EH (cell line): Measurements from ENCODE around the gene CCDC167.

Source experiments
- DNase-seq: peaks from one replicate; pipeline ENCODE4 v3.0.0-alpha.2; 2015; ENCODE audit warnings: low read depth

Gene CCDC167

DNA sequence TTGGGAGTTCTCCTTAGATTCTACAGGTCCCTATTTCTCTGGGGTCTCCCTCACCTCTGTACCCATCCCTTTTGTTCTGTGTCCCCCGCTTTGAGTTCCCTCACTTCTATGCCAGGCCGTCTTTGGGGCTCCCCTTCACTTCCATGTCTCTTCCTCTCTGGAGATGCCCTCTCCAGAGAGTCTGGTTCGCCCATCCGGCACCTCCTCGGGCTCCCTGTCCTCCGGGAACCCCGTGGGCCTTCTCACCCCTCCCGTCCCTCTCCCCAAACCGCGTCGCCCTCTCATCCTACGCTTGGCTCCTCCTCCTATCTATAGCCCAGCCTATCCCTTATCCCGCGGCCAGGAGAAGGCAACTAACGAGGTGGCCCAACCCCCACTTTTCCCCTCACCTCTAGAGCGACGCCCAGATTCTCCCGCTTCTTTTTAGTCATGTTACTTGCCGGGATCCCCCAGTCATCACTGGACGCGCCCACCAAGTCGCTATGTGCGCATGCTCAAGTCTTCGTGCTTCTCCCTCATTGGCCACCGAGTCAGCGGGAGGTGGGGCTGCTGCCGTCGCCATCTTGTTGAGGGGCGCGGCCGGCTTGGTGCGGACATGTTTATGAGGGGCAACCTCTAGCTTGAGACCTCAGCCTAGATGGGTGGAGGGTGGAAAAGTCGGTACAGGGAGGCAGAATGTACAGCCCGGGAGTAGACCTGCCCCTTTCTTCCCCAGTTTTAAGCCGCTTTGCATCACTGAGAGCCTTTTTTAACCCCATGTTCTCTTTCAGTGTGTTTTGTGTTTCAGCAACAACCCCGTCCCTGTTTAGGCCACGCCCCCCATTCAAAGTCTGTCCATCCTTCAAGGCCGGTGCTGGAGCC, at the start of gene CCDC167:
Gene CCDC167, minus strand, starts transcription at position 461 of the 861 bp plus-strand sequence. Its CDS starts 30 bp downstream, at position 431.
- DNase-seq: peak; percentile 97

DNA sequence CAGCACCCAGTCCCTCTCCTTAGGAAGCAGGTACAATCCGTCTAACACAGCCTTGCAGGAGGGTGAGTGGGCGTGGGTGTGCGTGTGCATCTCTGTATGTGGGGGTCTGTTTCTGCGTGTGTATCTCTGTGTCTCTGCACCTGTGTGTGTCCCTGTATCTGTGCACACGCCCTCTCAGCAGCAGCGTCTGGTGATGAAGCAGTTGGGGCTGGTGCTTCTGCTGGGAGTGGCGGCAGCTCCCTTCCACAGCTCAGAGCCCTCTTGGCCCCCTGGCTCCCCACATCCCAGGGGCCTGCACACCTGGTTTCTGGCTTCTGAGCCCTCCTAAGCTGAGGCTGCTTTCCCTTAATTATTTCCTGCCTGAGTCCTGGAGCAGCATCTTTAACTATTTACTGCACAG, 49.5 kb upstream of the CCDC167 start:
- DNase-seq: no peak

DNA sequence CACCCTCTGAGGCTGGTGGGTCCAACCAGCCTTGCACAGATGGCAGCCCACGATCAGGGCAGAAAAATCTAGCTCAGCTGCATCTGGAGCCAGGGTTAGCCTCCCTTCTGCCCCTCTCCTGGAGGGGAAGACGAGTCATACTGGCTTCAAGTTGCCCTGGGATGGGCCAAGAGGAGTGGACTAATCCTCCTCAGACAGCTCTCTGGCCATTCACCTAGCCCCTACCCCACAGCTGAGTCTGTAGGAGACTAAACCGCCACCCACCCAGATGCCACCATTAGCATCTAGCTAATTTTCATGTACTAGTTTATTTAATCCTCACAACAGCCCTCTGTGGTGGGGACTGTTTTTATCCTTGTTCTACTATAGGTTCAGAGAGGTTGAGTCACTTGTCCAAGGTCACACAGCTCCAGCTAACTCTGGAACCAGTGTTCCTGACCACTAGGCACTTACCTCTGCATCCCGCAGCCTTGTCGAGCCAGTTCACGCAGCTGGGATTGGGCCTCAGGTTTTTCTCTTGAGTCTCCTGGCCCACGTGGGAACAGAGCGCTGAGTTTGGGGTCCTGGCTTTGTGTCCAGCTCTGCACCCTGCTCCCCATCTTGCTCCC, 48.5 kb upstream of the CCDC167 start:
- DNase-seq: peak; percentile 40

DNA sequence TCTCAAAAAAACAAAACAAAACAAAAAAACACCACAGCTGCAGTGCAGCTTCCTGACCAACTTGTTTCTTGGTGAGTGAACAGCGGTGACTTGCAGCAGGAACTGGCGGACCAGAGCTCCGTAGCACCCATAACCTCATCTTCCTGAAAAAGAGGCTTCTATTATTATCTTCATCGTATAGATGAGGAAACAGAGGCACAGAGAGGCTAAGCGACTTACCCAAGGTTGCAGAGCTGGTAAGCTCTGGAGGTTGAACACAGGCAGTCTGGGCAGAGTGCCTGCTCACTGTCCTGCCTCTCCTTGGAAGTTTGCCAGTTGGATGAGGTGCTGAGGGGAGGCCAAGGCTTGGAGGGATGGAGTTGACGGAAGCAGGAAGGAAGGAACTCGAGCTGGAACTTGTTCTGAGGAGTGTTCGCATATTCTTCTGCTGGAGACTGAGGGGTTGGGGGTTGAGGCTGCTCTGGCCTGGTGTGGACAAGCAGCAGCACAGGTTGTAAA, 47.9 kb upstream of the CCDC167 start:
- DNase-seq: peak; percentile 70

DNA sequence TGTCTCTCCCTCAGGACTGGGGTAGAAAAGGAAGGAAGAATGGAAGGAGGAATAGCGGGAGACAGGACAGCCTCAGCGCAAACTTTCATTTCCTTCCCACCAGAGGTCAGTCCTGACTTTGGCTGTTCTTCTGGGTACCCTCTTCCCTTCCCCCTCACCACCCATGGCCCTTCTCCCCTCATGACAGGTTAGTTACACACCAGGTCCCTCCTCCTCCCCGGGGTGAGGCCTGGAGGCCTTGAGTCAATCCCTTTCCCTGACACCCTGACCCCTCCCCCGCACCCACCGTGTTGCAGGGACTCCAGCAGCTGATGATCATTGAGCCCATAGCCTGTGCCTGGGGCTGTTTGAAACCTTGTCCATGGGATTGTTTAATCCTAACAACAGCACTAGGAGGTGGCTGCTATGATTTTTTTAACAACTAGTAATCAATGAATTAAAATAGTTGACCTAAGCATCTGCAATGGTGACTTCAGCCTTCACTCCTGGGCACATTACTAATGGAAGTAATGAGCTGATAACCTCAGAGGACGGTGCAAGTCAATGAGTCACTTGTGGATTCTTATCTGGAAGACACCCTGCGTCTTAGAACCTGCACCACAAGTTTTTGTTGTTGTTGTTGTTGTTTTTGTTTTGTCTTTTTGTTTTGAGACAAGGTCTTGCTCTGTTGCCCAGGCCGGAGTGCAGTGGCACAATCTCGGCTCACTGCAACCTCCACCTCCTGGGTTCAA, 46.6 kb upstream of the CCDC167 start:
- DNase-seq: no peak

DNA sequence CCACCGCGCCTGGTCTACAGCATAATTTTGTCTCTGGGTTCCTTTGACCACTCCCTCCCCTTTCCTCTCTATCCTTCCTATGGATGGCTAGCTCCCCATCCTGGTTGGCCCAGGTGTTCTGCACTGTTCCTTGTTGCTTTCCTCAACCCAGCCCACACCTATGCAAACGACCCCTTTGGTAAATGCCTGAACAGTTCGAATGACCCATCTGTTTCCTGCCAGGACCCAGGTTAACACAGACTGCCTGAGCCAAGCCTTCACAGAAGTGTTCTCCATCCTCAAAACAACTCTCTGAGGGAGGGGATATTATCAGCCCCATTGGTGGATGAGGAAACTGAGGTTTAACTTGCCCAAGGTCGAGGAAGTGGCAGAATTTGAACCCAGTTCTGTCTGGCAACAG, 44.8 kb upstream of the CCDC167 start:
- no peak for DNase-seq

DNA sequence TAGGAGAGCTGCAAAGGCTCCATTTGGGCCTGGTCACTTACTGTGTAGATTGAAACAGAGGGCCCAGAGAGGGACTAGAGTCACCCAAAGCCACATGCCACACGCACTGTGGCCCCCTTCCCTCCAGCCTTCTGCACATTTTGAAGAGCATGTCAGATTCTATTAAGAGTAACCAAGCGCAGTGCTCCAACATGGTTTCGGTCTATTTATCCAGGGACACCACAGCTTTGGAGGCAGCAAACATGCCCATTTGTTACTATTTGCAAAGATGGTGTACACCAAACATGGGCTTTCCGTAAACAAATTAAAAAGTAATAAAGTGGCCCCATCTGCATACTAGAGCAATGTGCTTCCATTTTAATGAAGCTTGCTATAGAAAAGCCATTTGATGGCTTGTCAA, 43.7 kb upstream of the CCDC167 start:
- DNase-seq: no peak

DNA sequence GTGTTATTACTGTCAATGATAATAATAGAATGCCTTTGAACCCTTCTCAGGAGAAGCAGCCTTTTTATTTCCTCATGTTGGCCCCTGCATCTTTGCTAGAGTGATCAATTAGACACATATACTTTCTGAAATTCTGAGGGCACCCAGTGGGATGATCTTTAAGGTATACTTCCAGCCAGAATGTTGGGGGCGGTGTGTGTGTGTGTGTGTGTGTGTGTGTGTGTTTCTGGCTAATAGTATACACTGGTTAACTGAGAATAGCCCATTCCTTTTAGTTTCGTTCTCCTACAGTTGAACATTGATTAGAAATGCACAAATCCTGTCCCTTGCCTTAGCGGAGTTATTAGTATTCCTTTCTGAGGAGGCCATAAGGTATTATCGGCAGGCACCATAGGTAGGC, 41.7 kb upstream of the CCDC167 start:
- DNase-seq: no peak

DNA sequence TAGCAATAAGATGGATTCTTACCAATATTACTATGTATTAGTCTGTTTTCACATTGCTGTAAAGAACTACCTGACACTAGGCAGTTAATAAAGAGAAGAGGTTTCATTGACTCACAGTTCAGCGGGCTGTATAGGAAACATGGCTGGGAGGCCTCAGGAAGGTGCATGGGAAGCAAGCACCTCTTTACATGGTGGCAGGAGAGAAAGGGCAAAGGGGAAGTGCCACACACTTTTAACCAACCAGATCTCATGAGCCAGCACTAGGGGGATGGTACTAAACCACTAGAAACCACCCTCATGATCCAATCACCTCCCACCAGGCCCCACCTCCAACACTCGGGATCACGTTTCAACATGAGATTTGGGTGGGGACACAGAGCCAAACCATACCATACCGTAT, 40.7 kb upstream of the CCDC167 start:
- no peak for DNase-seq

DNA sequence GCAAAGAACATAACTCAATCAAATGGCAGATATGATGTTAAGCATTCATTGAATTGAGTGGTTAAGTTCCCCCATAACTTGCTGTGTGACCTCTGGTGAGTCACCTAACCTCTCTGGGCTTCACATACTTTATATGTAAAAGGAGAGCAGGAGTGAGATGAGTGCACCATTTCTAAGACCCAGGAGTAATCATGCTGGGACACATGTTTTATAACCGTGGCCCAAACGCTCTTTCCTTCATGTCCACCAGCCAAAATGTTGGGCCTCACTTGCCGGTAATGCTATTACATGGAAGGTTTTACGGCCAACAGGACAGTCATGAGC, 40.3 kb upstream of the CCDC167 start:
- DNase-seq: no peak

DNA sequence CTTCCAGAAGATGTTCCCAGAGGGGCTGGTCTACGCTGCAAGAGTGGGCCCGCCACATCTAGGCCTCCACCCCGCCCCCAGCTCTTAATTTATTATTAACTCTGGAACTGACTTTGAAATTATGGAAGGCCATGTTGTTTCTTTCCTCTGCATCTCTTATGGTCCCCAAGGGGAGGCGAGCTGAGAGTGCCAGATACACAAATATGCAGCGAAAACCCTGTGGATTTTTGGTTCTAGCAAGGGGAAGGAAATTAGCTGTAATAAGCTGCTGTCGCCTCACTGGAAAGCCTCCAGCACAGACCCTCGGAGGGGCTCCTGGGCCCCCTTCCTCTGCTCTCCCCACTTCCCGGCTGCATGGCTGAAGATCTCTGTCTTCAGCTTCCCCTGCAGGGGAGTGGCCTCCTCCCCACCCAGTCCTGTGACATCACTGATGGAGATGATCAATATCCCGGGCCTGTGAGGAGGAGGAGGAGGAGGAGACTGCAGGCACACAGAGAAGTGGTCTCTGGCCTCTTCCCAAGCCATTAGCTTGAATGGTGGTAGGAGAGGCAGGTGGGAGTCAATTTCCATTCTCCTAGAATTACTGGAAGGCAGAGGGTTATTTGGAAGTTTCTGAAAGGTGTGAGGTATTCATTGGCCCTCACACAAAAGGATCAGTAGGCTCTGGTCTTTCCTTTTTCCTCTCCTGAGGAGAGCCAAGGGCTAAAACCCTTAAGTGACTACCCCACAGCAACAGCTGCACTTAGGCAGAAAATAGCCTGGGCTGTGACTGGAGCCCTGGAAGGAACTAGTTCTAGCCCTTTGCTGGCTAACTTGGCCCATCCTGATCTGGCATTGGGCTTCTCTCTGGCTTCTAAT, 39.7 kb upstream of the CCDC167 start:
- DNase-seq: no peak

DNA sequence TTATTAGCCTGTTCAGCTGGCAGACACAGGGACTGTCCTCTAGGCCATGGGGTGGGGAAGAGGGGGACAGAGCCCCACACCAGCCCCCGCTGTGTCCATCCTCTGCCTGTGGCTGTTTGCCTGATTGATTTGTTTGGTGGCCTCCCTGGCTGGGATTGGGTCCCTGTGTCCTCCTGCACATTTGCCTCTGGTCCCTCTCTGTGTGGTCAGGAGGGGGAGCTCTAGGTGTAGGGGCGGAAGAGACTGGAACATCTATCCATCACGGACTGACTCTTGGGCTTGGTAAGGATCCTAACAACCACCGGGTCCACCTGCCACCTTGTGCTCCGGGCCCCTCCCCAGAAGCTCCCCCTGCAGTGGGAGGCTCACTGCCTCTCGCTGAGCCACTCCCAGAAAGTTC, 38.4 kb upstream of the CCDC167 start:
- DNase-seq: peak; percentile 51

DNA sequence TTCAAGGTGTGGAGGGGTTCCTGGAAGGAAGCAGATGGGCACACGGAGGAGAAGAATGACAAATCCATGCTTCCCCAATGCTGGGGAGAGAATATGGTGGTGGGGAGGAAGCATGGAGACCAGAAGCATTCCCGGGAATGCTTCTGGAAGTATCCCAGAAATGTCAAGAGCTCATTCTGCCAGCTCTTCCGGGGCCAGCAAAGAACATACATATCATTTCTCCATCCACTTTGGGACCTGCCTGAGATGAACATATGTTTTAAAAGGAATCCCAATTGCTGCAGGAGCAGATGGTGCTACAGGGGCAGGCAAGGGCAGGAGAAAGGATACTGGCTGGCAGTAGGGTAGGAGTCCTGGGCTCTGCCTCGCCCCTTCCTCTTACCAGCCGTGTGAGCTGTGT, 37.9 kb upstream of the CCDC167 start:
- DNase-seq: no peak

DNA sequence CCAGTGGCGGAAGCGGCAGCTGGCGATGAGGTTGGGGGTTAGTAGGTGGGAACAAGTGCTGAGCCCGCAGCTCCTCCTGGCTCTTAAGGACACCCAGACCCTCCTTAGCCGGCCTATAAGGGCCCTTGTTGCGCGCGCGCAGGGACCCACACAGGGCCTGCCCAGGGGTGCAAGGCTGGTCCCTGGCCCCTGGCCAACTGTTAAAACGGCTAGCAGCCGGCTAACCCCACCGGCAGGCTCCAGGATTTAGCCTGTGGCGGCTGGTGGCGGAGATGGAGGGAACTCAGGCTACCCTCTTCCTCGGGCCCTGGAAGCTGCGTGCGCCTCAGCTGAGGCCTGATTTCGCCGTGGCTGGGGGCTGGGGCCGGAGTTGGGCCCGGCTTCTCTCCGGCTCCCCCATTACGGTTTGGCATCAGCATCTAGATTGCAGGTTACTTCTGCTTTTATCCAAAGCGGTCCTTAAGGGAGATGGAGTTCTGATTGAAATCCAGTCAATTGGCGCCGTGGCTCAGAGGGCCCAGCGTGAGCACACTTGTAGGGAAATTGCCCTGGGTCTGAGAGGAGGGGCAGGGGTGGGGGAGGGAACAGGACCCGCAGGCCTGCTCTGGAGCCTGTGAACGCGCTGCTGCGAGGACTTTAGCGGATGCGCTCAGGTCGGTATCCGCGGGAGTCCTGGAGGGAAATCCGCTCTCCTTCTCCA, 36.9 kb upstream of the CCDC167 start:
- DNase-seq: no peak

DNA sequence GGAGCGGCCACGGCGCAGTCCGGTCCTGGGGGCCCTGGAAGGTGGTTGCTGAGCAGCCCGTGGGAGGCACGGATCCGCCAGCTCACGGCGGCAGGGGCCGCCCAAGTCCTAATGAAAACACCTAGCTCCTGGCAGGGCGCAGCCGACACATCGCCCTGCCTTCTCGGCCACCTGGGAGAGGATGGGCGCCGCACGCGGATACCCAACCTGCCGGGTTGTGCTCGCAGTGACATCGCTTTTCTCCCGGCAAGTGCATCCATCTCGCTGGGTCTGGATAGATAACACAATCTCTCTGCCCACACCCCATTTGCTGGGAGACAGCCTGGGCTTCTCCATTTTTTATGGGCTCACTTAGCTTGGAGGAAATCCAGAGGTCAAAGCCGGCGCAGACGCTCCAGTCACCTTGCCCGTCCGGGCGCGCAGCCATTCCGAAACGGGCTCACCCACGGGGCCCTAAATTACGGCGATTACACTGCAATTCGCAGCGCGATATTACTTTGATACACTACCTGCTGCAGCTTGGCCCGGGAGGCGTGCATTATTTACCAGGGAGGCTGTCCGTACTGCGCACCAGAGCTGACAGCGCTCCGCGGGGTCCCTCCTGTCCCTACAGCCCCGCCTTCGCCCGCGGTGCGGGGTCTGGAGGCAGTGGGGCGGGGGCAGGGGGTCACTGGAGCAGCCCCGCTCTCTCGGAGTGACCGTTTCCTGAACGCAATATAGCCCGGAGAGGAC, 36.2 kb upstream of the CCDC167 start:
- no peak for DNase-seq

DNA sequence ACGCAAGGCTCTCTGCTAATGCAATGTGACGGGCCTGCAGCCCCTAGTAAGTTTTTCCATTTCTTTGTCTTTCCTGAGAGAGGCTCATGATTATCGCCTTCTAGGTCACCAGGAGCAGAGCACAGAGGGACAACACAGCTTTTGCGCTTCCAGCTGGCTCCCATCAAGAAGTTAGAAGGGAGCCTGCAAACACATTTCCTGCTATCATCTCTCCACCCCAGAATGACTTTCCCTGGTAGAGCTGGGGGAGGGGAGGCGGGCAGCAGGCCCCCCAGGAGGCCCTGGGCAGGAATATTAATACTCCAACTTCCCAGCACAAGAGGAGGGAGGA, 35.7 kb upstream of the CCDC167 start:
- no peak for DNase-seq

DNA sequence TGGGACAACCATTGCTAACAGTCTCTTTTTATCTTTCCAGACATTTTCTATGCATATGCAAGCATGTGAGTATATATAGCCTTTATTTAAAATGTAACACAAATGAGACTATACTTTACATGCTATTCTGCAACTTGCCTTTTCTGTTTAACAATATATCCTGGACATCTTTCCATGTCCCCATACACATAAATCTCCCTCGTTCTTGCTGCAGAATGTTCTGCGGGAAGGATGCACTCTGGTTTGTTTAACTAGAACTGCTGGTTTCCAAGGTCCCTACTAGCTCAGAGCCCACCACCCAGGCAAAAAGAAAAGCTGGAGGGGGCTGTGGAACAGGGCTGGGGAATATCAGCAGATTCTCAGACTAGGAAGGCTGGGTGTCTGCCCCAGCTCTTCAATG, 35.2 kb upstream of the CCDC167 start:
- no peak for DNase-seq

DNA sequence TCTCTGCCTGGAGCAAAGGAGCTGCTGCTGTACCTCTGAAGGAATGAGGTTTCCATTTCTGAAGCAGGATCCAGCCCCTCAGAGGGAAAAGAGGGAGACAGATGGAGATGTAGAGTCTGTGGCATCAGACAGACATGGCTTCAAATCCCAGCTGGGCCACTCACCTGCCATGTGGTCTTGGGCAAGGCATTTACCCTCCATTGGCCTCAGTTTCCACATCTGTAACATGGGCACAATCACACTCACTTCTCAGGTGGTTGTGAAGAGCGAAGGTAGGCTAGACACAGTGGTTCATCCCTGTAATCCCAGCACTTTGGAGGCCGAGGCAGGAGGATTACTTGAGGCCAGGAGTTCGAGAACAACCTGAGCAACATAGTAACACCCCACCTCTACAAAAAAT, 32.4 kb upstream of the CCDC167 start:
- DNase-seq: no peak

DNA sequence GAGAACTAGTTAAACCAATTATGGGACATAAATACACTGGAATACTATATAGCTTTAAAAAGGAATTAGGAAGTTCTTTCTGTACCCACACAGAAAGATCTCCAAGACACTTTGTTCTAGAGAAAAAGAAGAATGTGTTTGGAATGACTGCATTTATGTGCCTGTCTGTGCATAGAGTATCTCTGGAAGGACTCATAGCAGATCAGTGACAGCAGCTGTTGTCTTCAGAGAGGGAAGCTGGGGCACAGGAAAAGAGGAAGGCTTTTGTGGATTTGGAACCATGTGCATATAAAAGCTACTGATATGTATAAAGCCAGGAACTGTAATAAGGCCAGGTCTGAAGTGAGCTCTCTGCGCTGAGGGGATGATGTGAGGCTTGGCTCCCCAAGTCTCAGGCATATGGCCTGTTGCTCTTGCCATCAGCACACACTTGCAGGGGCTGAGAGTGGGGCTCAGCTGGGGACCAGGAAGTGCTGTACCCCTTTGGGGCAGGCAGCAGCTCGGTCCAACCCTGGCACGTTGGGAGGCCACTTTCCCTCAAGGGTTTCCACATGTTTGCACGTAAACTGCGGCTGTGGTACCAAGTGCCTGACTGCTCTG, 31.8 kb upstream of the CCDC167 start:
- DNase-seq: peak; percentile 29

DNA sequence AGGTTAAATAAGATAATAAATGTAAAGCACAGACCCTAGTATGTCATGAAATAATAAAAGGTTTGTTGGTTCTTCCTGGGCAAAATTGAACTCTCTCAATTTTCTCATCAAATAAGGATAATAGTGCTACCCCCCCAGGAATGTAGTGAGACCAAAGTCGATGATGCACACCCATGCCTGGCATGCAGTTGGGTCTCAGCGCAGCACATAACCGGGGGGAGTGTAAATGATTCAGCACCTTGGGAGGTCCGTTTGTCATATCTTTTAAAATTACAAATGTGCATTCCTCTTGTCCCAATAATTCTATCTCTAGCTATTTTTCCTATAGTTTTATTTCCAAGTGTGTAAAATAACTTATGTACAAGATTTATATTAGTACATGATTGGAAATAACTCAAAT, 31.3 kb upstream of the CCDC167 start:
- DNase-seq: peak; percentile 74
